Caco-2 (cell line): ENCODE results near the gene PLPP4. TPM values are rescaled to one million over a fixed set of nuclear protein-coding genes. Genes with fewer than 3 reads are reported as not detected.

Source experiments
- BruUV-seq: library from RNA; stranded (reverse); fragments of 400-500 nt; replicated peaks from 2 replicates; lab custom pipeline; 2021; lab: Mats Ljungman, UMichigan
- CTCF ChIA-PET: fragments of 300-600 bp; sonication (Branson Sonifier 250); formaldehyde crosslinking; loops from one replicate; lab custom pipeline; 2022; ENCODE audit warnings: antibody characterized with exemption; lab: Charles Lee
- POLR2A ChIA-PET: fragments of 300-600 bp; sonication (Branson Sonifier 250); formaldehyde crosslinking; loops from one replicate; lab custom pipeline; 2022; ENCODE audit warnings: antibody characterized with exemption; lab: Charles Lee
- DNase-seq, 2 experiments: peaks; one replicate each; pipeline versions ENCODE4 v3.0.0 to v3.0.0-alpha.2; 2020 to 2022
- H3K27me3 ChIP-seq: replicated peaks from 2 replicates; pipeline ENCODE4 v1.6.0; 2011; ENCODE audit warnings: low read length; ENCODE audit not compliant: control insufficient read depth, insufficient read depth
- H3K36me3 ChIP-seq: 2 replicates; pipeline ENCODE4 v1.5.1; 2011; ENCODE audit warnings: low read length; ENCODE audit not compliant: control insufficient read depth, insufficient read depth
- H3K4me1 ChIP-seq: fragments of 250-450 bp; sonication (Bioruptor Pico); 2 replicates; pipeline ENCODE4 v1.5.1; 2020; ENCODE audit warnings: mild to moderate bottlenecking
- H3K4me3 ChIP-seq: 2 replicates; pipeline ENCODE4 v1.5.1; 2011; ENCODE audit warnings: low read depth, mild to moderate bottlenecking, control low read depth, low read length
- H3K9me3 ChIP-seq: fragments of 250-450 bp; sonication (Bioruptor Pico); 2 replicates; pipeline ENCODE4 v1.5.1; 2020; ENCODE audit warnings: mild to moderate bottlenecking, moderate library complexity
- H3K27ac Mint-ChIP-seq: one replicate; pipeline ENCODE4 v1.8.0; 2022; ENCODE audit warnings: mixed read lengths; ENCODE audit not compliant: unreplicated experiment
- H3K27me3 Mint-ChIP-seq: one replicate; pipeline ENCODE4 v1.8.0; 2022; ENCODE audit warnings: mixed read lengths; ENCODE audit not compliant: insufficient read depth, unreplicated experiment
- H3K36me3 Mint-ChIP-seq: one replicate; pipeline ENCODE4 v1.8.0; 2022; ENCODE audit warnings: mild to moderate bottlenecking, mixed read lengths; ENCODE audit not compliant: insufficient read depth, unreplicated experiment
- H3K4me1 Mint-ChIP-seq: one replicate; pipeline ENCODE4 v1.8.0; 2022; ENCODE audit warnings: low read depth, mixed read lengths; ENCODE audit not compliant: unreplicated experiment
- H3K4me3 Mint-ChIP-seq: one replicate; pipeline ENCODE4 v1.8.0; 2022; ENCODE audit warnings: mild to moderate bottlenecking, moderate library complexity, mixed read lengths; ENCODE audit not compliant: unreplicated experiment
- H3K9me3 Mint-ChIP-seq: one replicate; pipeline ENCODE4 v1.8.0; 2022; ENCODE audit warnings: mixed read lengths; ENCODE audit not compliant: unreplicated experiment
- intact Hi-C: fragments of 100-400 bp; cut with micrococcal nuclease; formaldehyde crosslinking; loops from one replicate; pipeline ENCODE4 v1.10.0; 2022; ENCODE audit not compliant: unreplicated experiment
- total RNA-seq: library from RNA; stranded (reverse); gene quantifications from 2 replicates; pipeline ENCODE4 v1.2.3, GENCODE V29; 2022
- TF ChIP-seq, protein P1 (sequence below), 2 experiments: fragments of 200-600 bp in 1 of 2; IDR thresholded peaks; 1 replicate in 1 of 2; 2 replicates in 1 of 2; pipeline versions ENCODE4 v1.5.1 to v1.8.0; 2011 to 2022; ENCODE audit warnings: antibody characterized with exemption in 1 of 2, control low read depth in 1 of 2, inconsistent platforms in 1 of 2, low read depth in 1 of 2, low read length in 1 of 2, mild to moderate bottlenecking in 1 of 2, moderate library complexity in 1 of 2; ENCODE audit not compliant: insufficient read depth in 1 of 2, severe bottlenecking in 1 of 2, unreplicated experiment in 1 of 2

The PLPP4 gene
- total RNA-seq, 1 experiment from 2014 or later, result 0.61 TPM

DNA sequence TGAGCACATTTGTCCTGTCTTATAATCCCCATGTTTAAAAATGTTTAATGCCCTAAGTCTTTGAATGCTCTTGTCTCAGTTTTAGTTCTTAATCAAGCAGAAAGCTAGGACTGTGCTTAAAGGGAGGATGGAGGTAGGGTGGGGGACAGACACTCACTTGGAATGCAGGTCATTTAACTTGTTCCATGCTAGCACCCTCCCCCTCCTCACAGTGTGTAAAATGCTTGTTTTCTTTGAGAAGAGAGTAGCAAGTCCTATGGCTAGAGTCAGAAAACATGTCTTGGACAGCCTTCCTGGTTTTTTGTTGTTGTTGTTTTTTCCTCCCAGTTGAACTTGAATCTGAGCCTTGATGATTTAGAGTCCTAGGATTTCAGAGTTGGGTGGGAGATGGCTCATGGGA, 114.2 kb downstream of the PLPP4 start:
- H3K9me3 ChIP-seq, result no peaks in the 10 kb centered on the region
- ChIA-PET POLR2A (no interaction called here), CTCF (no interaction called here)
- intact Hi-C loops, result no loop called here
- no peak overlapping the region for H3K27ac Mint-ChIP-seq
- H3K4me1 Mint-ChIP-seq, result no peaks in the 10 kb centered on the region
- H3K27me3 Mint-ChIP-seq, result peaks cover 20% of the 10 kb centered on the region
- no peaks in the 10 kb centered on the region for H3K4me1 ChIP-seq
- no peaks in the 10 kb centered on the region for H3K36me3 ChIP-seq
- no peak overlapping the region for H3K4me3 Mint-ChIP-seq
- H3K27me3 ChIP-seq, result peaks cover 2% of the 10 kb centered on the region
- TF ChIP-seq, protein P1, sequence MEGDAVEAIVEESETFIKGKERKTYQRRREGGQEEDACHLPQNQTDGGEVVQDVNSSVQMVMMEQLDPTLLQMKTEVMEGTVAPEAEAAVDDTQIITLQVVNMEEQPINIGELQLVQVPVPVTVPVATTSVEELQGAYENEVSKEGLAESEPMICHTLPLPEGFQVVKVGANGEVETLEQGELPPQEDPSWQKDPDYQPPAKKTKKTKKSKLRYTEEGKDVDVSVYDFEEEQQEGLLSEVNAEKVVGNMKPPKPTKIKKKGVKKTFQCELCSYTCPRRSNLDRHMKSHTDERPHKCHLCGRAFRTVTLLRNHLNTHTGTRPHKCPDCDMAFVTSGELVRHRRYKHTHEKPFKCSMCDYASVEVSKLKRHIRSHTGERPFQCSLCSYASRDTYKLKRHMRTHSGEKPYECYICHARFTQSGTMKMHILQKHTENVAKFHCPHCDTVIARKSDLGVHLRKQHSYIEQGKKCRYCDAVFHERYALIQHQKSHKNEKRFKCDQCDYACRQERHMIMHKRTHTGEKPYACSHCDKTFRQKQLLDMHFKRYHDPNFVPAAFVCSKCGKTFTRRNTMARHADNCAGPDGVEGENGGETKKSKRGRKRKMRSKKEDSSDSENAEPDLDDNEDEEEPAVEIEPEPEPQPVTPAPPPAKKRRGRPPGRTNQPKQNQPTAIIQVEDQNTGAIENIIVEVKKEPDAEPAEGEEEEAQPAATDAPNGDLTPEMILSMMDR (IDR thresholded peaks at IDR 0.05; ENCODE audit: insufficient read depth in 1 of 2, low read depth in 1 of 2, low read length in 1 of 2, severe bottlenecking in 1 of 2, unreplicated experiment in 1 of 2), result no peak
- no peaks in the 10 kb centered on the region for H3K9me3 Mint-ChIP-seq
- no TSS peak for BruUV-seq
- no peak overlapping the region for H3K4me3 ChIP-seq
- H3K36me3 Mint-ChIP-seq, result no peaks in the 10 kb centered on the region
- DNase-seq, result no peak

DNA sequence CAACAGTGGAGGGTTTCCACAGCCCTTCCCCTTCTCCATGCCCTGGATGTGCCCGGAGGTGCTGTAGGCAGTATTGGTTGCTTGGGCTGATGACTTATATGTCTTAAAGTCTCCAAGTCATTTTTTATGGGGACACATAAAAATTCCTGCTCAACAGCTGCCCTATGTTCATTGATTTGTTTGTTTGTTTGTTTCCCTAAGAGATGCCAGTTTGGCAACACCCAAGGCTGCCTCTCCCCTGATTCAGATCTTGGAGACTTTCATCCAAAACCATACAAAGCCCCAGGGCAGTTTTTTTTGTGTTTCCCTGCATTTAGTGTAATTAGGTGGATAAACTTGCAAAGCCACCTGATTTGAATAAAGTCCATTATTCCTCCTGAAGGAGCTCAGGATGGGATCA, 115.3 kb downstream of the PLPP4 start:
- POLR2A ChIA-PET, result no interaction called here
- Mint-ChIP-seq H3K36me3 (no peaks in the 10 kb centered on the region), H3K9me3 (no peaks in the 10 kb centered on the region), H3K4me3 (no peak overlapping the region), H3K27ac (no peak overlapping the region), H3K27me3 (peaks cover 23% of the 10 kb centered on the region), H3K4me1 (no peaks in the 10 kb centered on the region)
- CTCF ChIA-PET, result no interaction called here
- intact Hi-C loops, result no loop called here
- Histone ChIP-seq H3K27me3 (peaks cover 2% of the 10 kb centered on the region), H3K9me3 (no peaks in the 10 kb centered on the region), H3K4me3 (no peak overlapping the region), H3K4me1 (no peaks in the 10 kb centered on the region), H3K36me3 (no peaks in the 10 kb centered on the region)
- DNase-seq, result no peak
- BruUV-seq, result no TSS peak
- TF ChIP-seq, protein P1 (IDR thresholded peaks at IDR 0.05; ENCODE audit: insufficient read depth in 1 of 2, low read depth in 1 of 2, low read length in 1 of 2, severe bottlenecking in 1 of 2, unreplicated experiment in 1 of 2), result no peak

DNA sequence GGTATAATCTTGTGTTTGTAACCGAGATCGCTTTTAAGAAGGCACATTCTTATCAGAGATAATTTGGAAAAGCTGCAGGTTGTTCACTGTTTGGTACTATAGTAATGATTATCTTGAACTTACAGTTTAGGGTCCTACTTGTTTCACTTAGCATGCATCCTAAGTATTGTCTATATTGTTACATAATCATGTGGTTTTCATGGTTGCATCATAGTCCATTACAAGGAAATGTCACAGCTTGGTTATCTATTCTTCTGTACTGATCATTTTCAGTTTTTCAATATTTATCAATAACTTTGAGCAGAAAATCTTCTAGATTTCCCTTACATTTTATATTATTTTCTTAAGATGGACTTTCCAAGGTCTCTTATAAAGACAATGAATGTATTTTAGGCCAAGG, 116.3 kb downstream of the PLPP4 start:
- Mint-ChIP-seq H3K4me1 (no peaks in the 10 kb centered on the region), H3K4me3 (no peak overlapping the region), H3K27me3 (peaks cover 24% of the 10 kb centered on the region), H3K27ac (no peak overlapping the region), H3K9me3 (no peaks in the 10 kb centered on the region), H3K36me3 (no peaks in the 10 kb centered on the region)
- peaks cover 2% of the 10 kb centered on the region for H3K27me3 ChIP-seq
- no peak for DNase-seq
- intact Hi-C loops, result no loop called here
- TF ChIP-seq, protein P1 (IDR thresholded peaks at IDR 0.05; ENCODE audit: insufficient read depth in 1 of 2, low read depth in 1 of 2, low read length in 1 of 2, severe bottlenecking in 1 of 2, unreplicated experiment in 1 of 2), result no peak
- H3K9me3 ChIP-seq, result no peaks in the 10 kb centered on the region
- BruUV-seq, result no TSS peak
- H3K4me1 ChIP-seq, result no peaks in the 10 kb centered on the region
- CTCF ChIA-PET, result no interaction called here
- POLR2A ChIA-PET, result no interaction called here
- H3K36me3 ChIP-seq, result no peaks in the 10 kb centered on the region
- no peak overlapping the region for H3K4me3 ChIP-seq
